ENCODE data around the gene SLC13A3.

The SLC13A3 gene, protein sequence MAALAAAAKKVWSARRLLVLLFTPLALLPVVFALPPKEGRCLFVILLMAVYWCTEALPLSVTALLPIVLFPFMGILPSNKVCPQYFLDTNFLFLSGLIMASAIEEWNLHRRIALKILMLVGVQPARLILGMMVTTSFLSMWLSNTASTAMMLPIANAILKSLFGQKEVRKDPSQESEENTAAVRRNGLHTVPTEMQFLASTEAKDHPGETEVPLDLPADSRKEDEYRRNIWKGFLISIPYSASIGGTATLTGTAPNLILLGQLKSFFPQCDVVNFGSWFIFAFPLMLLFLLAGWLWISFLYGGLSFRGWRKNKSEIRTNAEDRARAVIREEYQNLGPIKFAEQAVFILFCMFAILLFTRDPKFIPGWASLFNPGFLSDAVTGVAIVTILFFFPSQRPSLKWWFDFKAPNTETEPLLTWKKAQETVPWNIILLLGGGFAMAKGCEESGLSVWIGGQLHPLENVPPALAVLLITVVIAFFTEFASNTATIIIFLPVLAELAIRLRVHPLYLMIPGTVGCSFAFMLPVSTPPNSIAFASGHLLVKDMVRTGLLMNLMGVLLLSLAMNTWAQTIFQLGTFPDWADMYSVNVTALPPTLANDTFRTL

DNA sequence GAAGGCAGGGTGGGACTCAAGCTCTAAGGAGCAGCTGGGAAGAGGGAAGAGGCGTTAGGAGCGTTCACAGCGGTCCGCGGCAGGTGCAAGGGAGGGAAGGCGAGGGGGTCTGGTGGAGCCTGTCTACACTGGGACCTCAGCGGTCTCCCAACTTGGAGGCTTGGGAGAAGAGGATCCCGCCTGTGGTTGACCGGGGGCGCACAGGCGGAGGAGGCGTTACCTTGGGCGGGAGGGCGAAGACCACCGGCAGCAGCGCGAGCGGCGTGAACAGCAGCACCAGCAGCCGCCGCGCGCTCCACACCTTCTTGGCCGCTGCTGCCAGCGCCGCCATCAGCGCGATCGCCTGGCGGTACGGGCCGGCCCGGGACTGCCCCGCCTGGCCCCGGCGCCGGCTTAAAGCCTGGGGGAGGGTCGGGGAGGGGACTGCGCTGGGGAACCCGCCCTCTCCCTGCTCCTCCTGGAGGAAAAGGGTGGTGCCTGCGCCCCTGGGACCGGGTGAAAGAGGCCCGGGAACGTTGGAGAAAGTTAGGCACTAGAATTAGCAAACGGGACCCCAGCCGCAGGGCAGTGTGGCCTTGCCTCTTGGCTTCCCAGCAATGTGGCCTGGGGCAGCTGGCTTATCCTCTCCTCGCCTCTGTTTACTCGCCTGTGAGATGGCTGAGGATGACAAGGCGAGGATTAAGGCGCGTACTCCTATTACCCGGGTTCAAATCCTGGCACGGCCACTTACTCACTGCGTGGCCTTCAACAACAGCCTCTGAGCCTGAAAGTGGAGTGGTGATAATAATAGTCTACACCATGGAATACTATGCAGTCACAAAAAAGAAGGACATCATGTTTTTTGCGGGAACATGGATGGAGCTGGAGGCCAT is at the start of gene SLC13A3:
TSS of gene SLC13A3 (minus strand) at position 369 of the 872 bp plus-strand sequence. CDS start at position 331, 38 bp downstream.
- no peak for DNase-seq (ENCODE audit: low read depth in 2 of 2)

GRCh38 chr20:46701057-46701456 is 49.8 kb upstream of the SLC13A3 start:
- no peak for DNase-seq (ENCODE audit: low read depth in 2 of 2)

GRCh38 chr20:46700481-46700880 is 49.2 kb upstream of the SLC13A3 start:
- DNase-seq (ENCODE audit: low read depth in 2 of 2) = no peak

- DNase-seq (ENCODE audit: low read depth in 2 of 2) = no peak
These were observed 48.5 kb upstream of the SLC13A3 start for GRCh38 chr20:46699651-46700359.

DNA sequence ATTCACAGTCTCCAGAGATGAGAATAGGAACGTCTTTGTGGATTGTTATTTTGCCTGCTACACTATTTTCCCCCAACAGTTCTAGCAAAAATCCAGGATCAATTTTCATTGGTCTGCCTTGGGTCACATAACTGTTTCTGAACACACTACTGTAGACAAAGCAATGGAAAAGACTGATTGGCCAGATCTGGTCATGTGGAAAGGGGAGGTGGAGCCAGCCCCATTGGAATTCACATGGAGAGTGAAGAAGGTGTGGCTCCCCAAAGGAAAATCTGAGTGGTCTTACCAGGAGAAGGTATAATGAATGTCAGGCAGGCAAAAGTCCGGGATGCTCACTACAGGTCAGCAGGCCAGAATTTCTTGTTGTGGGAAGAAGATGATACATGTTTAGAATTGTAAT is 47.5 kb upstream of the SLC13A3 start:
- no peak for DNase-seq (ENCODE audit: low read depth in 2 of 2)

DNA sequence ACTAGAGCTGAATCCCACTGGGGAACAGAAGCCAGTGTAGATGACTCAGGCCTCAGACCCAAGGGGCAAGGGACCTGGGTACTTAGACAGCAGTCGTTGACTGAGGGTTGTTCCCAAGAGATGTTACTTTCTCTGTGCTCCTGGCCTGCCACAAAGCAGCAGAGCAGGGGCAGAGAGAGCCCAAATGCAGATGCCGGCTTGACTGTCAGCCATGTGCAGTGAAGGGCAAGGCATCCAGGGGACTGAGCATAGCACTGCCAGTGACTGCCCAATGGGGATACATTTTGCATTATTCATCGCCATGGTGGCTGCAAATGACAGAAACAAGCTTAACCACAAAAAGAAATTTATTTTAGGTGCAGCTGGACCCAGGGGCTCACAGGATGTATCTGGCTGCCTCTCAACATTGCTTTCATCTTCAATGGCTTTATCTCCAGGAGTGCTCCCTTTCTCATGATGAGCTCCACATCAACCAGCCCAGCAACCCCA is 45.6 kb upstream of the SLC13A3 start:
- DNase-seq (ENCODE audit: low read depth in 2 of 2) = no peak

- DNase-seq (ENCODE audit: low read depth in 2 of 2) = no peak
These were observed 44.6 kb upstream of the SLC13A3 start for GRCh38 chr20:46695892-46696291.

DNA sequence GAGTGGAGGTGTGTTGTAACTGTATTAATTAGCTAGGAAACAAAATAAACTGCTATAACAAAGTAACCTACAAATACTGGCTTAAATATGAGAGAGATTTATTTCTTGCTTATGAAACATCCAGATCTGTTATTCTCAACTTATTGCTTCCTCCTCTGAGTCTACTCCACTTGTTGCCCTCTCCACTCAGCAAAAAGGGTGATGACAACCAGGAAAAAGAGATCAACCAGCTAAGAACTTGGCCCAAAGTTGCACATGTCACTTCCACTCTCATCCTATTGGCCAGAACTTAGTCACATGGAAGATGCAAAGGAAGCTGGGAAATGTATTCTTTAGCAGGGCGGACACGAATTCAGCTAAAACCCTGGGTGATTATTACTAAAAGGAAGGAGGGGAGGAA is 43.2 kb upstream of the SLC13A3 start:
- no peak for DNase-seq (ENCODE audit: low read depth in 2 of 2)

DNA sequence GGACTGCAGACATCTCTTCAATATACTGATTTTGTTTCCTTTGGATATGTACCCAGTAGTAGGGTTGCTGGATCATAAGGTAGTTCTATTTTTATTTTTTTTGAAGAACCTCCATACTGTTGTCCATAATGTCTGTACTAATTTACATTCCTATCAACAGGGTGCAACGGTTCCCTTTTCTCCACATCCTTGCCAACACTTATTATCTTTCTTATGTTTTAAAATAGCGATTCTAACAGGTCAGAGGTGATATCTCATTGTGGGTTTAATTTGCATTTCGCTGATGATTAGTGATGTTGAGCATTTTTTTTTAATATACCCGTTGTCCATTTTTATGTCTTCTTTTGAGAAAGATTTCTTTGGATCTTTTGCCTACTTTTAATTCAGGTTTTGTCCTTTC is 39.9 kb upstream of the SLC13A3 start:
- no peak for DNase-seq (ENCODE audit: low read depth in 2 of 2)

- DNase-seq (ENCODE audit: low read depth in 2 of 2) = no peak
These were observed 39.2 kb upstream of the SLC13A3 start for GRCh38 chr20:46690219-46691106.

DNA sequence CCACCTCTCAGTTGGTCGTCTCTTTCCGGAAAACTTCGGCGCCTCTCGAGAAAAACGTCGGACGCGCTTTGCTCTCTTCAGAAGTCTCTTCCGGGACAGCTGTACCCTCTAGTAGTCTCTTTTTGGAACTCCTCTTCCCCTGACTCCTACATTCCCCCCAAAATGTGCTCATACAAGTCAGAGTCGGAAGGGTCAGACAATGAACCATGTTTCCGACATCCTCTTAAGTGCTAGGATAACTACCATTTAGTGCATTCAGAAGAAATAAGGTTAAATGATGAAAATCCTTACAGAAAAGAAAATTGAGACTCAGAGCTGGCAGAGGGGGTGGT is 38.5 kb upstream of the SLC13A3 start:
- DNase-seq (ENCODE audit: low read depth in 2 of 2) = no peak

DNA sequence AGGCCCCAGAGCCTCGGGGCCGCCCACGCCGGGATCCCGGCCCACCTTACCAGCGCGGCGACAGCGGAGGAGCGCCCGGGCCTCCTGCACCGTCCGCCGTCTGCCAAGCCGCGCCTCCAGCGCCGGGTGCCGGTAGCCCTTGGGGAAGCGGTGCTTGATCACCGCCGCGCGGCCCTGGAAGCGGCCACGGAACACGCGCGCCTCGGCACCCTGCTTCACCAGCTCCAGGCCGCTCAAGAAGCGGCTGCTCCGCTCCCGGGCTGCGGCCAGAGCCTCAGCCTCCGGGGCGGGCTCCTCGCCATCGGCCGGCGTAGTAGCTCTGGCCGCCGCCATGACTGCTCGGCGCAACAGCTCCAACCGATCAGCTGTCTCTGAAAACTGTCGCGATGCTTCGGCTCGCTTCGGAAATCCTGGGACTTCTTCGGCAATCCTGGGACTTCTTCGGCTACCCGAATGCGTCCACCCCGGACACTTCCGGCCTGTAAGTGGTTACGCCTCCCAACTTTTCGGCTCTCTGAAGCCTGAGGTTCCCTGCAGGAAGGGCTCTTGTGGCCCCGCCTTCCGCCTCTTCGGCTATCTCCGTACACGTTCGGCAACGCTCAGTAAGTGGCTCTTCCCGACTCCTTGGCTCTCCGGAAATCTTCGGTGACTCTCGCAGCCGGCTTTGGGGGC is 38.0 kb upstream of the SLC13A3 start, which contains the start of gene TP53RK:
TSS of gene TP53RK (minus strand) at position 363 of the 672 bp plus-strand sequence. CDS start at position 333, 30 bp downstream.
- peak; percentile 88 to 96 for DNase-seq (ENCODE audit: low read depth in 2 of 2)

GRCh38 chr20:46688151-46689081 is 37.2 kb upstream of the SLC13A3 start:
- no peak for DNase-seq (ENCODE audit: low read depth in 2 of 2)

DNA sequence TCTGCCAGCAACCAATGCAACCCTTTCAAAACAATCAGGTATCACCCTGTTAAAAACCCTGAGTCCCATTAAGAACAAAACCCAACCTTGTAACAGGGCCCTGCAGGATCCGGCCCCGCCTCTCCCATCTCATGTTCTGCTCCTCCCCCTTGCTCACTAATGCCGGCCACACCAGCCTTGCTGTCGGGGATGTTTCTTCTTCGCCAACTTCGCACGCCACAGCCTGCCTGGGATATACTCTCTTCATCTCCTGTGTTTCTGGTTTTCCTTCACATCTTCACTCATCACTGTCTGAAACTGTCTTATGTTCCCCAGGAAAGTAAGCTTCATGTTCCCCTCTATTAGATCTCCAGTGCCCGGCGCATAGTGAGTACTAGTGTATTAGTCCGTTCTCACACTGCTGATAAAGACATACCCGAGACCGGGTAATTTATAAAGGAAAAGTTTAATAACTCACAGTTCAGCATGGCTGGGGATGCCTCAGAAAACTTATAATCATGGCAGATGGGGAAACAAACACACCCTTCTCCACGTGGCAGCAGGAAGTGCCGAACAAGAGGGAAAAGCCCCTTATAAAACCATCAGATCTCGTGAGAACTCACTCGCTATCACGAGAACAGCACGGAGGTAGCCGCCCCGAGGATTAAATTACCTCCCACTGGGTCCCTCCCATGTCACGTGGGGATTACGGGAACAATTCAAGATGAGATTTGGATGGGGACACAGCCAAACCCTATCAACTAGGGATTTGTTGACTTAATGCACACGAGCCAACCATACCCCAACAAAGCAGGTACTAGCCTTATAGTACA is 32.9 kb upstream of the SLC13A3 start:
- DNase-seq (ENCODE audit: low read depth in 2 of 2) = no peak

DNA sequence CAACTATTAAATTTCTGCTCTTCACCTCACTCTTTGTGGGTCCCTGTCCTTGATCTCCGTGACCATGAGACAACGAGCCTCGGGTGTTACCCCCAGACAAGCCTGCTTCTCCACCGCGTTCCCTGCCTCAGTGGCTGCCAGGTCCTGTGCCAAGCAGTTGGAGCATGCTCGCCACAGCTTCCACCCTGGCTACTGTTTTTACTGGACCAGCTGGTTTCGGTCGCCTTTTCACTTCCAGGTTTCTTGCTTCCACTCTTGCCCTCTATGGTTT is 32.3 kb upstream of the SLC13A3 start:
- no peak for DNase-seq (ENCODE audit: low read depth in 2 of 2)

DNA sequence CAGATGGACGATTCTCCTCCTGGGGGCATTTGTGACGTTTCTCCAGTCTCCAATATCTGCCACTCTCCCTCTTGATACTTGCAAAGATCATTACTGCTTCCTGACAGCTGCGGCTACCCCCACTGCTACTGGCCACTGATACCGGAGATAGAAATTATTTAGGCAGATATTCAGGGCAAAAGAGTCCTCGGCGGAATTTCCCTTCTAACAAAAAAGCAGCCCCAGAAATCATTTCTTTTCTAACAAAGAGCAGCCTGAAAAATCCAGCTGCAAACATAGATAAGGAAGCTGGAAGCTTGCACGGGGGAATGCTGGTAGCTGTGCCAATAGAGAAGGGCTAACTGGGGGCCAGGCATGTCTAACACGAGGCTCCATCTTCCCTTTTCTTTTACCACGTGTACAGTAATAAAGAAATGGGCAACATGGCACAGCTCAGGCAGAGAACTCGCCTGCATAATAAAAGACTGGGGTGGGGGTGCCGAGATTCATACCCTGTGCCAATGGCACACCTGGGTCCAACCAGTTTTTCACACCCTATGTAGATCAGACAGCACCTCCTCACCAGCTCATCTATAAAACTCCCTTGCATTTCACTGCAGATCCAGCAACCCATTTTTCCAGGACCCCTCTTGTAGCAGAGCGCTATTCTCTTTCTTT is 31.9 kb upstream of the SLC13A3 start:
- DNase-seq (ENCODE audit: low read depth in 2 of 2) = no peak

DNA sequence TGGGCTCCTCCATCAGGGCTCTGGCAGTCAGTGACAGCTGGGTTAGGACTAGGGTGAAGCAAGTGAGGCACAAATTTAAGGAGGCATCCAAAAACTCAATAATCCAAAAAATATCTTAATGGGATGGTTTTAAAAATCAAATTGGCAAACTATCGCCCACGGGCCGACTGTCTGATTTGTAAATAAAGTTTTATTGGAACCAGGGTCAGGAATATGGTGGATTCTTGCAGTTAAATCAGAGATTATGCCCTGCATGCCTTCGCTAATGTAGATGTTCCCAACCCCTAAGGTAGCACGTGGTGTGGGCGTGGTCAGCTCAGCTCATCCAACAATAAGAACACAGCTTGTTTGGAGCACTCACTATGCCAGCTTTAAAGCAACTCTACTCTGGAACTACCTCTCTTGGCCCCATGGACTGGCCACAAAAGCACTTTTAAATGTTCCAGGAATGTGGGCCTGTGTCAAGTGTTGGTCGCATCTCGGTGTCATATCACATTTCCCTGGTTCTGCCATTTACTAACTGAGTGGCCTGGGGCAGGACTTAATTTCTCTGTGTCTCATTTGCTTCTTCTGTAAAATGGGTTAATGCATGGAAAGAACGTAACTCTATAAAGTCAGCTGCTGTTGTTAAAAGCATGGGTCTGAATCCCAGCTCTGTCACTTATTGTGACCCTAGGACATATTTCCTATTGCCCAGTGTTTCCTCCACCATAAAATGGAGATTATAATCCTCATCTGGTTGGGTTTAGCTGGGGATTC is 31.0 kb upstream of the SLC13A3 start:
- no peak for DNase-seq (ENCODE audit: low read depth in 2 of 2)
